NOMO-1 (cell line): ENCODE measurements around the gene WDR46.
A peak's percentile ranks its signal among the peaks of the same experiment; 100 is the strongest.
"Not testable (repeated sequence)": the region's sequence is repeated elsewhere in the genome, so short reads cannot be mapped to it uniquely, and the experiment has no call there.

ENCODE experiments used
- DNase-seq, 2 experiments: peaks; one replicate each; lab custom pipeline; 2025; ENCODE audit not compliant: unreplicated experiment in 2 of 2; lab: John Stamatoyannopoulos, UW

WDR46 gene

GRCh38 chr6:33288141-33288920 is 708 bp downstream of the WDR46 start:
- DNase-seq: no peak

GRCh38 chr6:33286946-33287914 is 1.8 kb downstream of the WDR46 start:
- DNase-seq: no peak

GRCh38 chr6:33285214-33285613 is 3.8 kb downstream of the WDR46 start:
- DNase-seq: not testable (repeated sequence)

- no peak for DNase-seq
These were observed 8.5 kb downstream of the WDR46 start for GRCh38 chr6:33280539-33280938.

GRCh38 chr6:33279971-33280511 is 9.0 kb downstream of the WDR46 start:
- no peak for DNase-seq

GRCh38 chr6:33279257-33279695 is 9.8 kb downstream of the WDR46 start:
- DNase-seq: no peak

GRCh38 chr6:33278810-33279209 is 10.2 kb downstream of the WDR46 start:
- DNase-seq: no peak

- no peak for DNase-seq
These were observed 10.7 kb downstream of the WDR46 start for GRCh38 chr6:33278392-33278741.

- no peak for DNase-seq
These were observed 11.2 kb downstream of the WDR46 start for GRCh38 chr6:33277663-33278391.

GRCh38 chr6:33276864-33277662 is 12.0 kb downstream of the WDR46 start, which contains the start of gene B3GALT4:
Gene B3GALT4, plus strand, starts transcription at chr6:33277123. Its CDS starts 297 bp downstream, at chr6:33277420.
- peak; percentile 78 to 87 for DNase-seq

GRCh38 chr6:33276581-33276863 is 12.5 kb downstream of the WDR46 start:
- no peak for DNase-seq

GRCh38 chr6:33275795-33276580 is 13.1 kb downstream of the WDR46 start:
- DNase-seq: not testable (repeated sequence)

- DNase-seq: peak in 1 of 2 experiments; percentile 22
These were observed 14.8 kb downstream of the WDR46 start for GRCh38 chr6:33273924-33274902.

- DNase-seq: no peak
These were observed 15.7 kb downstream of the WDR46 start for GRCh38 chr6:33273129-33273923.

GRCh38 chr6:33272275-33273128 is 16.5 kb downstream of the WDR46 start:
- no peak for DNase-seq
